Measurements from ENCODE around the gene VRK2. TPM values are rescaled to one million over a fixed set of nuclear protein-coding genes. Genes with fewer than 3 reads are reported as not detected.
"Not testable (repeated sequence)": the region's sequence is repeated elsewhere in the genome, so short reads cannot be mapped to it uniquely, and the experiment has no call there.

Gene VRK2
- total and polyA plus RNA-seq, 2 experiments from 2014 or later, result 19.0 to 22.5 TPM

DNA sequence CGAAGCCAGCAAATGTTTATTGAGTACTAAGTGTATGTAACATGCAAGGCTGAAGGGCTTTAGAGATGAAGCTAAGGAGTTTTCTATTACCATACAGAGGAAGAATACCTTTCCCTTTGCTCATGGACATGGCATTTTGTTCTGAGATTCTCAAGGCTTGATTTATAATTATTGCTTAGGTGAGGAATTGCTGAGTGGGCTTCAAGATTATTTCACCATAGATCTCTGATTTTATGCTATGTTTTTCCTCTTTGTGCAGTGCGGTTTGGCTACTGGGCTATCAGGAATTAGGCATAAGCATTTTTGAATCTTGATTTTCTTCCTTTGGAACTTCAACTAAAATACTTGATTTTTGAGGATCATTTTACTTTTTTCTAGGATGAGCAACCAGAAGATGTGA, 42.5 kb downstream of the VRK2 start:
- Mint-ChIP-seq H3K9me3 (peaks cover 5% of the 10 kb centered on the region; the same call in 2 of the 3 replicates), H3K27me3 (ENCODE audit: insufficient read depth, low read depth, poor library complexity) (no peaks in the 10 kb centered on the region), H3K4me3 (no peak overlapping the region), H3K27ac (no peak overlapping the region), H3K36me3 (ENCODE audit: low read depth) (peaks cover 31% of the 10 kb centered on the region), H3K4me1 (no peaks in the 10 kb centered on the region)
- Histone ChIP-seq H3K79me2 (replicated peaks; ENCODE audit: insufficient read depth) (no peaks in the 10 kb centered on the region), H3K27ac (ENCODE audit: low read depth) (no peak overlapping the region), H4K20me1 (replicated peaks; ENCODE audit: insufficient read depth) (no peaks in the 10 kb centered on the region), H3K9me2 (ENCODE audit: insufficient read depth) (no peaks in the 10 kb centered on the region), H3K27me3 (ENCODE audit: insufficient read depth) (no peaks in the 10 kb centered on the region), H3F3A (replicated peaks; ENCODE audit: low read depth) (no peaks in the 10 kb centered on the region), H3K36me3 (ENCODE audit: insufficient read depth) (no peaks in the 10 kb centered on the region), H3K4me2 (no peak overlapping the region), H3K4me1 (ENCODE audit: insufficient read depth) (no peaks in the 10 kb centered on the region), H3K4me3 (no peak overlapping the region), H2AFZ (no peak overlapping the region)
- DNase-seq (ENCODE audit: low spot score) (no peak), ATAC-seq (no peak)
- TF ChIP-seq STAT1 (IDR thresholded peaks at IDR 0.05; ENCODE audit: unreplicated experiment) (no peak), EZH2phosphoT487 (IDR thresholded peaks at IDR 0.05; ENCODE audit: unreplicated experiment) (no peak), ZNF114 (CRISPR knock-in tag; IDR thresholded peaks at IDR 0.05) (no peak), EZH2 (IDR thresholded peaks at IDR 0.05; ENCODE audit: low read depth, unreplicated experiment) (no peak), NANOG (IDR thresholded peaks at IDR 0.05; ENCODE audit: borderline replicate concordance) (no peak)
- TF ChIP-seq, protein P1, sequence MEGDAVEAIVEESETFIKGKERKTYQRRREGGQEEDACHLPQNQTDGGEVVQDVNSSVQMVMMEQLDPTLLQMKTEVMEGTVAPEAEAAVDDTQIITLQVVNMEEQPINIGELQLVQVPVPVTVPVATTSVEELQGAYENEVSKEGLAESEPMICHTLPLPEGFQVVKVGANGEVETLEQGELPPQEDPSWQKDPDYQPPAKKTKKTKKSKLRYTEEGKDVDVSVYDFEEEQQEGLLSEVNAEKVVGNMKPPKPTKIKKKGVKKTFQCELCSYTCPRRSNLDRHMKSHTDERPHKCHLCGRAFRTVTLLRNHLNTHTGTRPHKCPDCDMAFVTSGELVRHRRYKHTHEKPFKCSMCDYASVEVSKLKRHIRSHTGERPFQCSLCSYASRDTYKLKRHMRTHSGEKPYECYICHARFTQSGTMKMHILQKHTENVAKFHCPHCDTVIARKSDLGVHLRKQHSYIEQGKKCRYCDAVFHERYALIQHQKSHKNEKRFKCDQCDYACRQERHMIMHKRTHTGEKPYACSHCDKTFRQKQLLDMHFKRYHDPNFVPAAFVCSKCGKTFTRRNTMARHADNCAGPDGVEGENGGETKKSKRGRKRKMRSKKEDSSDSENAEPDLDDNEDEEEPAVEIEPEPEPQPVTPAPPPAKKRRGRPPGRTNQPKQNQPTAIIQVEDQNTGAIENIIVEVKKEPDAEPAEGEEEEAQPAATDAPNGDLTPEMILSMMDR (conservative IDR thresholded peaks at IDR 0.05; ENCODE audit: low read depth in 2 of 2), result no peak
- TF ChIP-seq, protein P2, sequence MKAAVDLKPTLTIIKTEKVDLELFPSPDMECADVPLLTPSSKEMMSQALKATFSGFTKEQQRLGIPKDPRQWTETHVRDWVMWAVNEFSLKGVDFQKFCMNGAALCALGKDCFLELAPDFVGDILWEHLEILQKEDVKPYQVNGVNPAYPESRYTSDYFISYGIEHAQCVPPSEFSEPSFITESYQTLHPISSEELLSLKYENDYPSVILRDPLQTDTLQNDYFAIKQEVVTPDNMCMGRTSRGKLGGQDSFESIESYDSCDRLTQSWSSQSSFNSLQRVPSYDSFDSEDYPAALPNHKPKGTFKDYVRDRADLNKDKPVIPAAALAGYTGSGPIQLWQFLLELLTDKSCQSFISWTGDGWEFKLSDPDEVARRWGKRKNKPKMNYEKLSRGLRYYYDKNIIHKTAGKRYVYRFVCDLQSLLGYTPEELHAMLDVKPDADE (IDR thresholded peaks at IDR 0.05), result no peak

DNA sequence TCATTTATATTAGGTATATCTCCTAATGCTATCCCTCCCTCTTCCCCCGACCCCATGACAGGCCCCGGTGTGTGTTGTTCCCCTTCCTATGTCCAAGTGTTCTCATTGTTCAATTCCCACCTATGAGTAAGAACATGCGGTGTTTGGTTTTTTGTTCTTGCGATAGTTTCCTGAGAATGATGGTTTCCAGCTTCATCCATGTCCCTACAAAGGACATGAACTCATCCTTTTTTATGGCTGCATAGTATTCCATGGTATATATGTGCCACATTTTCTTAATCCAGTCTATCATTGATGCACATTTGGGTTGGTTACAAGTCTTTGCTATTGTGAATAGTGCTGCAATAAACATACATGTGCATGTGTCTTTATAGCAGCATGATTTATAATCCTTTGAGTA, 46.2 kb downstream of the VRK2 start:
- not testable (repeated sequence) for H3K27ac ChIP-seq (ENCODE audit: low read depth); H3K36me3 ChIP-seq (ENCODE audit: insufficient read depth); H2AFZ ChIP-seq; H3K4me1 ChIP-seq (ENCODE audit: insufficient read depth); H3K4me3 ChIP-seq; H4K20me1 ChIP-seq (replicated peaks; ENCODE audit: insufficient read depth); H3K27me3 Mint-ChIP-seq (ENCODE audit: insufficient read depth, low read depth, poor library complexity); H3K4me2 ChIP-seq; H3K27ac Mint-ChIP-seq; H3F3A ChIP-seq (replicated peaks; ENCODE audit: low read depth); H3K79me2 ChIP-seq (replicated peaks; ENCODE audit: insufficient read depth); DNase-seq (ENCODE audit: low spot score); H3K4me3 Mint-ChIP-seq; H3K27me3 ChIP-seq (ENCODE audit: insufficient read depth); H3K9me2 ChIP-seq (ENCODE audit: insufficient read depth); ATAC-seq; H3K4me1 Mint-ChIP-seq
- Mint-ChIP-seq H3K36me3 (ENCODE audit: low read depth) (peaks cover 52% of the 10 kb centered on the region), H3K9me3 (peaks cover 23% of the 10 kb centered on the region; the same call in 2 of the 3 replicates)

DNA sequence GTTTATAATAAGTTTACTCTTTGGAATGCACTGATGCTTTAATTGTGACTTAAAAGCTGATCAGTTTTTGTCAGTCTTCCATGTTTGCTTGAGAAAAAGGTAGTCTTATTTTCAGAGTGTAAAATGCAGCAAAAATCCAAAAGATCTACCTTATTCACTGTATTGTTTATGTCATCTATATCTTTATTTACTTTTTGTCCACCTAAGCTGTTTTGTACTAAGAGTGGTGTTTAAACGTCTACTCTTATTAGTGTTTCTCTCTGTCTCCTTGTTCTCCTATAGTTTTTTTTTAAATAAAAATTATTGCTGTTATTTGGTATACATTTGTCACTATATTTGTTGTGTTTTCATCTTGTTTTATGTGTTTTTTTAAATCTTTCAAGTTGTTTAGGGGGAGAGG, 50.4 kb downstream of the VRK2 start:
- Histone ChIP-seq H3K79me2 (replicated peaks; ENCODE audit: insufficient read depth) (no peaks in the 10 kb centered on the region), H3K4me3 (no peak overlapping the region), H3K36me3 (ENCODE audit: insufficient read depth) (no peaks in the 10 kb centered on the region), H3K27me3 (ENCODE audit: insufficient read depth) (no peaks in the 10 kb centered on the region), H2AFZ (no peak overlapping the region), H3K27ac (ENCODE audit: low read depth) (no peak overlapping the region), H3K4me2 (no peak overlapping the region), H4K20me1 (replicated peaks; ENCODE audit: insufficient read depth) (no peaks in the 10 kb centered on the region), H3K4me1 (ENCODE audit: insufficient read depth) (no peaks in the 10 kb centered on the region), H3K9me2 (ENCODE audit: insufficient read depth) (no peaks in the 10 kb centered on the region), H3F3A (replicated peaks; ENCODE audit: low read depth) (no peaks in the 10 kb centered on the region)
- Mint-ChIP-seq H3K36me3 (ENCODE audit: low read depth) (peaks cover 33% of the 10 kb centered on the region), H3K27ac (no peak overlapping the region), H3K27me3 (ENCODE audit: insufficient read depth, low read depth, poor library complexity) (no peaks in the 10 kb centered on the region), H3K9me3 (peaks cover 23% of the 10 kb centered on the region; the same call in 2 of the 3 replicates), H3K4me3 (no peak overlapping the region), H3K4me1 (no peaks in the 10 kb centered on the region)
- ATAC-seq (no peak), DNase-seq (ENCODE audit: low spot score) (no peak)
- TF ChIP-seq CREB1 (CRISPR knock-in tag; IDR thresholded peaks at IDR 0.05; ENCODE audit: low read depth), result no peak
- TF ChIP-seq, protein P3, sequence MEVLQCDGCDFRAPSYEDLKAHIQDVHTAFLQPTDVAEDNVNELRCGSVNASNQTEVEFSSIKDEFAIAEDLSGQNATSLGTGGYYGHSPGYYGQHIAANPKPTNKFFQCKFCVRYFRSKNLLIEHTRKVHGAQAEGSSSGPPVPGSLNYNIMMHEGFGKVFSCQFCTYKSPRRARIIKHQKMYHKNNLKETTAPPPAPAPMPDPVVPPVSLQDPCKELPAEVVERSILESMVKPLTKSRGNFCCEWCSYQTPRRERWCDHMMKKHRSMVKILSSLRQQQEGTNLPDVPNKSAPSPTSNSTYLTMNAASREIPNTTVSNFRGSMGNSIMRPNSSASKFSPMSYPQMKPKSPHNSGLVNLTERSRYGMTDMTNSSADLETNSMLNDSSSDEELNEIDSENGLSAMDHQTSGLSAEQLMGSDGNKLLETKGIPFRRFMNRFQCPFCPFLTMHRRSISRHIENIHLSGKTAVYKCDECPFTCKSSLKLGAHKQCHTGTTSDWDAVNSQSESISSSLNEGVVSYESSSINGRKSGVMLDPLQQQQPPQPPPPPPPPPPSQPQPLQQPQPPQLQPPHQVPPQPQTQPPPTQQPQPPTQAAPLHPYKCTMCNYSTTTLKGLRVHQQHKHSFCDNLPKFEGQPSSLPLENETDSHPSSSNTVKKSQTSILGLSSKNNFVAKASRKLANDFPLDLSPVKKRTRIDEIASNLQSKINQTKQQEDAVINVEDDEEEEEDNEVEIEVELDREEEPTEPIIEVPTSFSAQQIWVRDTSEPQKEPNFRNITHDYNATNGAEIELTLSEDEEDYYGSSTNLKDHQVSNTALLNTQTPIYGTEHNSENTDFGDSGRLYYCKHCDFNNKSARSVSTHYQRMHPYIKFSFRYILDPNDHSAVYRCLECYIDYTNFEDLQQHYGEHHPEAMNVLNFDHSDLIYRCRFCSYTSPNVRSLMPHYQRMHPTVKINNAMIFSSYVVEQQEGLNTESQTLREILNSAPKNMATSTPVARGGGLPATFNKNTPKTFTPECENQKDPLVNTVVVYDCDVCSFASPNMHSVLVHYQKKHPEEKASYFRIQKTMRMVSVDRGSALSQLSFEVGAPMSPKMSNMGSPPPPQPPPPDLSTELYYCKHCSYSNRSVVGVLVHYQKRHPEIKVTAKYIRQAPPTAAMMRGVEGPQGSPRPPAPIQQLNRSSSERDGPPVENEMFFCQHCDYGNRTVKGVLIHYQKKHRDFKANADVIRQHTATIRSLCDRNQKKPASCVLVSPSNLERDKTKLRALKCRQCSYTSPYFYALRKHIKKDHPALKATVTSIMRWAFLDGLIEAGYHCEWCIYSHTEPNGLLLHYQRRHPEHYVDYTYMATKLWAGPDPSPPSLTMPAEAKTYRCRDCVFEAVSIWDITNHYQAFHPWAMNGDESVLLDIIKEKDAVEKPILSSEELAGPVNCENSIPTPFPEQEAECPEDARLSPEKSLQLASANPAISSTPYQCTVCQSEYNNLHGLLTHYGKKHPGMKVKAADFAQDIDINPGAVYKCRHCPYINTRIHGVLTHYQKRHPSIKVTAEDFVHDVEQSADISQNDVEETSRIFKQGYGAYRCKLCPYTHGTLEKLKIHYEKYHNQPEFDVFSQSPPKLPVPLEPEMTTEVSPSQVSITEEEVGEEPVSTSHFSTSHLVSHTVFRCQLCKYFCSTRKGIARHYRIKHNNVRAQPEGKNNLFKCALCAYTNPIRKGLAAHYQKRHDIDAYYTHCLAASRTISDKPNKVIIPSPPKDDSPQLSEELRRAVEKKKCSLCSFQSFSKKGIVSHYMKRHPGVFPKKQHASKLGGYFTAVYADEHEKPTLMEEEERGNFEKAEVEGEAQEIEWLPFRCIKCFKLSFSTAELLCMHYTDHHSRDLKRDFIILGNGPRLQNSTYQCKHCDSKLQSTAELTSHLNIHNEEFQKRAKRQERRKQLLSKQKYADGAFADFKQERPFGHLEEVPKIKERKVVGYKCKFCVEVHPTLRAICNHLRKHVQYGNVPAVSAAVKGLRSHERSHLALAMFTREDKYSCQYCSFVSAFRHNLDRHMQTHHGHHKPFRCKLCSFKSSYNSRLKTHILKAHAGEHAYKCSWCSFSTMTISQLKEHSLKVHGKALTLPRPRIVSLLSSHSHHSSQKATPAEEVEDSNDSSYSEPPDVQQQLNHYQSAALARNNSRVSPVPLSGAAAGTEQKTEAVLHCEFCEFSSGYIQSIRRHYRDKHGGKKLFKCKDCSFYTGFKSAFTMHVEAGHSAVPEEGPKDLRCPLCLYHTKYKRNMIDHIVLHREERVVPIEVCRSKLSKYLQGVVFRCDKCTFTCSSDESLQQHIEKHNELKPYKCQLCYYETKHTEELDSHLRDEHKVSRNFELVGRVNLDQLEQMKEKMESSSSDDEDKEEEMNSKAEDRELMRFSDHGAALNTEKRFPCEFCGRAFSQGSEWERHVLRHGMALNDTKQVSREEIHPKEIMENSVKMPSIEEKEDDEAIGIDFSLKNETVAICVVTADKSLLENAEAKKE (CRISPR knock-in tag; IDR thresholded peaks at IDR 0.05), result no peak
- TF ChIP-seq ZNF114 (CRISPR knock-in tag; IDR thresholded peaks at IDR 0.05), result no peak
- TF ChIP-seq EZH2 (IDR thresholded peaks at IDR 0.05; ENCODE audit: low read depth, unreplicated experiment), result no peak

Measured in GM23338 (cell line).